Astrocyte of the cerebellum (primary cell): Measurements from ENCODE around the gene ST7L.

Experiments used
- DNase-seq: peaks from one replicate; pipeline ENCODE4 v3.0.0-alpha.2; 2011; ENCODE audit warnings: low read depth
- H3K4me3 ChIP-seq: 2 replicates; pipeline ENCODE4 v1.5.1; 2011; ENCODE audit warnings: mild to moderate bottlenecking, low read depth, low read length, moderate library complexity
- in situ Hi-C: cut with HindIII; loops from 2 replicates; pipeline ENCODE4 v1.10.0; 2017; ENCODE audit warnings: low sequenced_read_pairs
- TF ChIP-seq, protein P1 (sequence below): IDR thresholded peaks from 2 replicates; pipeline ENCODE4 v1.5.1; 2012; ENCODE audit warnings: low read length, low read depth, moderate library complexity, mild to moderate bottlenecking; ENCODE audit errors: missing control alignments

Gene ST7L

GRCh38 chr1:112599477-112599876 lies 19.5 kb downstream of the ST7L start:
- H3K4me3 ChIP-seq = no peak overlapping the region
- TF ChIP-seq, protein P1, sequence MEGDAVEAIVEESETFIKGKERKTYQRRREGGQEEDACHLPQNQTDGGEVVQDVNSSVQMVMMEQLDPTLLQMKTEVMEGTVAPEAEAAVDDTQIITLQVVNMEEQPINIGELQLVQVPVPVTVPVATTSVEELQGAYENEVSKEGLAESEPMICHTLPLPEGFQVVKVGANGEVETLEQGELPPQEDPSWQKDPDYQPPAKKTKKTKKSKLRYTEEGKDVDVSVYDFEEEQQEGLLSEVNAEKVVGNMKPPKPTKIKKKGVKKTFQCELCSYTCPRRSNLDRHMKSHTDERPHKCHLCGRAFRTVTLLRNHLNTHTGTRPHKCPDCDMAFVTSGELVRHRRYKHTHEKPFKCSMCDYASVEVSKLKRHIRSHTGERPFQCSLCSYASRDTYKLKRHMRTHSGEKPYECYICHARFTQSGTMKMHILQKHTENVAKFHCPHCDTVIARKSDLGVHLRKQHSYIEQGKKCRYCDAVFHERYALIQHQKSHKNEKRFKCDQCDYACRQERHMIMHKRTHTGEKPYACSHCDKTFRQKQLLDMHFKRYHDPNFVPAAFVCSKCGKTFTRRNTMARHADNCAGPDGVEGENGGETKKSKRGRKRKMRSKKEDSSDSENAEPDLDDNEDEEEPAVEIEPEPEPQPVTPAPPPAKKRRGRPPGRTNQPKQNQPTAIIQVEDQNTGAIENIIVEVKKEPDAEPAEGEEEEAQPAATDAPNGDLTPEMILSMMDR = no peak

DNA sequence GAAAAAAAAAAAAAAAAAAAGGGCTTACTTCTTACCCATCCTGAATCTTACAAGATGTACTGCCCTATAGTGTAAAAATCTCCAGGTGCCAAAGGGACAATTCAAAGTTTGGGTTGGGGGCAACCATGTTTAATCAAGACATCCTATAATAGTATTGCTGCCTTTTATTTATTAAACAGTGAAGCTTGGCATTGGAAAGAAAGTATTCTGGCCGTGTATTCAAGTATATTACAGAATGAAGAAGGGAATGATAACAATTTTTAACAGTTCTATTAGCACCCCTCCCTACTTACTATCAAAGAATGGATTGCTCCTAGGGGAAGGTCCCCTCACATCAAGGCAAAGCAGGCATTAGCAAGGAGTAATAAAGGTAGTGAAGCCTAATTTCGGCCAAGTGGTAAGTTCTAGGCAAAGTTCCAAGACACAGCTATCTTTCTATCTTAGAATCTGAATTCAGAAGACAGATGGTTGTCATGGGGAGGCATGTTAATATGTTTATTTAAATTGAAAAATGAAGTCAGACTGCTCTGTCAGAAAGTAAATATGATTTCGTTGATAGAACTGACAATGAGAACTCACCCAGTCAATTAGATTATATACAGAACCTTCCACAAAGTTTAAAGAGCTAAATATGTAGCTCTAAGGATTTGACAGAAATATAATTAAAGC lies 24.6 kb downstream of the ST7L start:
- DNase-seq = no peak
- no peak overlapping the region for H3K4me3 ChIP-seq
- TF ChIP-seq, protein P1 = no peak
- in situ Hi-C loops = loop anchor here (5.0 kb wide), 1 partner anchor 52 kb away; no protein-coding TSS in a partner anchor

More at GRCh38 chr1:112599477-112599876, 19.5 kb downstream of the ST7L start:
- in situ Hi-C loops = no loop called here
- no peak for DNase-seq

DNA sequence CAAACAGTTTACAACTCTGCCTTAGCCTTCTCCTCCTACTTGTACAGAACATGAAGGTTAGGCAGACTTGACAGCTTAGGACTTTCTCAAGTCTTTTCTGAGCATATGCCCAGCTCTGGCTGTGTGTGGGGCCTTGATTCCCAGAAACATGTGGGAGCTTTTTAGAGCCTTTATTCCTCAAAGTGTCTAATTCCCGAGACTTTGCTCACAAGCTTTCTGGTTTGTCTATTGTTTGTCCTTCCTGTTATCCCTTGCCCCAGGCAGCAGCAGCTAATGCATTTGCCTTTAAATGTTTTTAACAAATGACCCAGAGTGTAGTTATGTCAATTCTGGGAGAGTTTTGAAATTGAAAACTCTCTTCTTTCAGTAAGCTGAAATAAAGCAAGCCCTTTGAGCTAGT lies 29.2 kb downstream of the ST7L start:
- in situ Hi-C loops = loop anchor here (5.0 kb wide), 1 partner anchor 47 kb away; no protein-coding TSS in a partner anchor
- TF ChIP-seq, protein P1 = no peak
- no peak for DNase-seq
- H3K4me3 ChIP-seq = no peak overlapping the region

- no peak for DNase-seq
- no peak overlapping the region for H3K4me3 ChIP-seq
- TF ChIP-seq, protein P1 = no peak
- in situ Hi-C loops = no loop called here
These were observed 35.6 kb downstream of the ST7L start for GRCh38 chr1:112583366-112583765.

- TF ChIP-seq, protein P1 = no peak
- no peak for DNase-seq
- no peak overlapping the region for H3K4me3 ChIP-seq
- in situ Hi-C loops = no loop called here
These were observed 37.3 kb downstream of the ST7L start for GRCh38 chr1:112581586-112582192.

GRCh38 chr1:112579801-112580510 lies 39.0 kb downstream of the ST7L start:
- DNase-seq = no peak
- H3K4me3 ChIP-seq = no peak overlapping the region
- in situ Hi-C loops = no loop called here
- TF ChIP-seq, protein P1 = no peak
